IMR-90 (cell line): ENCODE data around the gene ARAP2. TPM values are rescaled to one million over a fixed set of nuclear protein-coding genes. Genes with fewer than 3 reads are reported as not detected.

ENCODE experiments used
- ATAC-seq: fragments of 200-7000 bp; cut with Tn5 transposase; 2 replicates; pipeline ENCODE4 v1.9.1; 2020; ENCODE audit warnings: low read depth, mild to moderate bottlenecking, moderate library complexity
- BruUV-seq: library from RNA; stranded (reverse); fragments of 400-500 nt; replicated peaks from 2 replicates; lab custom pipeline; 2021; lab: Mats Ljungman, UMichigan
- CTCF ChIA-PET: fragments of 300-600 bp; formaldehyde crosslinking; extraction: SDS; loops from one replicate; lab custom pipeline; 2021; ENCODE audit warnings: antibody characterized with exemption; lab: Yijun Ruan, JAX
- POLR2A ChIA-PET: fragments of 300-600 bp; sonication (Branson Sonifier 250); formaldehyde crosslinking; loops from one replicate; lab custom pipeline; 2022; ENCODE audit warnings: antibody characterized with exemption; ENCODE audit not compliant: unreplicated experiment; lab: Charles Lee
- DNase-seq: peaks from one replicate; pipeline ENCODE4 v3.0.0; 2013
- H2AFZ ChIP-seq: replicated peaks from 2 replicates; pipeline ENCODE3; 2013; ENCODE audit warnings: low read length, mild to moderate bottlenecking; ENCODE audit not compliant: poor library complexity
- H2AK5ac ChIP-seq: 2 replicates; pipeline ENCODE4 v1.6.1; 2013; ENCODE audit warnings: low read depth, low read length, inconsistent platforms
- H2AK9ac ChIP-seq: replicated peaks from 2 replicates; pipeline ENCODE3; 2013; ENCODE audit warnings: mild to moderate bottlenecking, low read depth, low read length, moderate library complexity; ENCODE audit not compliant: poor library complexity
- H2BK120ac ChIP-seq: 2 replicates; pipeline ENCODE4 v1.6.1; 2013; ENCODE audit warnings: low read depth, low read length, inconsistent platforms
- H2BK15ac ChIP-seq: 3 replicates; pipeline ENCODE4 v1.6.1; 2013; ENCODE audit warnings: low read depth, low read length, inconsistent platforms
- H2BK20ac ChIP-seq: 2 replicates; pipeline ENCODE4 v1.6.1; 2013; ENCODE audit warnings: low read depth, mild to moderate bottlenecking, inconsistent platforms, low read length, moderate library complexity
- H2BK5ac ChIP-seq: 2 replicates; pipeline ENCODE4 v1.6.1; 2013; ENCODE audit warnings: mild to moderate bottlenecking, low read depth, low read length, inconsistent platforms; ENCODE audit not compliant: poor library complexity, severe bottlenecking
- H3K14ac ChIP-seq: replicated peaks from 2 replicates; pipeline ENCODE4 v1.6.1; 2013; ENCODE audit warnings: low read depth, low read length, inconsistent platforms
- H3K18ac ChIP-seq: 2 replicates; pipeline ENCODE4 v1.6.1; 2013; ENCODE audit warnings: low read depth, low read length, control low read depth
- H3K23ac ChIP-seq: 2 replicates; pipeline ENCODE4 v1.6.1; 2013; ENCODE audit warnings: low read depth, low read length, inconsistent platforms
- H3K27ac ChIP-seq: 2 replicates; pipeline ENCODE4 v1.5.1; 2013; ENCODE audit warnings: mild to moderate bottlenecking, control low read depth, low read length; ENCODE audit not compliant: insufficient read depth
- H3K27me3 ChIP-seq: 2 replicates; pipeline ENCODE4 v1.6.1; 2013; ENCODE audit warnings: low read length; ENCODE audit not compliant: control insufficient read depth, insufficient read depth
- H3K36me3 ChIP-seq: 2 replicates; pipeline ENCODE4 v1.6.1; 2013; ENCODE audit warnings: low read length, mixed read lengths; ENCODE audit not compliant: control insufficient read depth, insufficient read depth
- H3K4ac ChIP-seq: 2 replicates; pipeline ENCODE4 v1.6.1; 2013; ENCODE audit warnings: low read depth, low read length, inconsistent platforms
- H3K4me1 ChIP-seq: 2 replicates; pipeline ENCODE4 v1.6.1; 2013; ENCODE audit warnings: low read length, mixed read lengths; ENCODE audit not compliant: control insufficient read depth, insufficient read depth
- H3K4me2 ChIP-seq: 2 replicates; pipeline ENCODE4 v1.6.1; 2013; ENCODE audit warnings: low read depth, mild to moderate bottlenecking, control low read depth, low read length, moderate library complexity
- H3K4me3 ChIP-seq: 2 replicates; pipeline ENCODE4 v1.5.1; 2013; ENCODE audit warnings: low read depth, mild to moderate bottlenecking, control low read depth, low read length, moderate library complexity; ENCODE audit not compliant: insufficient read depth
- H3K56ac ChIP-seq: 2 replicates; pipeline ENCODE4 v1.6.1; 2013; ENCODE audit warnings: low read length, inconsistent platforms; ENCODE audit not compliant: insufficient read depth; ENCODE audit errors: extremely low read depth
- H3K79me1 ChIP-seq, 2 experiments: 2 replicates each; pipeline ENCODE4 v1.6.1; 2013; ENCODE audit warnings: low read length in 2 of 2, inconsistent platforms in 1 of 2, low read depth in 1 of 2
- H3K9ac ChIP-seq: 2 replicates; pipeline ENCODE4 v1.6.1; 2013; ENCODE audit warnings: low read depth, low read length, control low read depth
- H3K9me1 ChIP-seq: 2 replicates; pipeline ENCODE4 v1.6.1; 2013; ENCODE audit warnings: low read length, inconsistent platforms; ENCODE audit not compliant: insufficient read depth
- H3K9me3 ChIP-seq: 2 replicates; pipeline ENCODE4 v1.6.1; 2013; ENCODE audit warnings: low read length; ENCODE audit not compliant: control insufficient read depth, insufficient read depth
- H4K20me1 ChIP-seq: 2 replicates; pipeline ENCODE4 v1.6.1; 2013; ENCODE audit warnings: low read length, inconsistent platforms; ENCODE audit not compliant: insufficient read depth
- H4K5ac ChIP-seq: 2 replicates; pipeline ENCODE4 v1.6.1; 2013; ENCODE audit warnings: mild to moderate bottlenecking, low read depth, low read length, control low read depth
- H4K8ac ChIP-seq, 2 experiments: 2 replicates each; pipeline ENCODE4 v1.6.1; 2013; ENCODE audit warnings: low read depth in 2 of 2, low read length in 2 of 2, control low read depth in 1 of 2, inconsistent platforms in 1 of 2
- H4K91ac ChIP-seq: 2 replicates; pipeline ENCODE4 v1.6.1; 2013; ENCODE audit warnings: low read depth, low read length, inconsistent platforms; ENCODE audit not compliant: insufficient read depth
- BHLHE40 ChIP-seq: fragments of 150-350 bp; IDR thresholded peaks from 2 replicates; pipeline ENCODE4 v1.6.1; 2016; ENCODE audit warnings: mild to moderate bottlenecking, low read depth, low read length
- CEBPB ChIP-seq: IDR thresholded peaks from 2 replicates; pipeline ENCODE4 v1.6.1; 2012; ENCODE audit warnings: low read depth, low read length, improper control_type of control experiment
- CHD1 ChIP-seq: IDR thresholded peaks from 2 replicates; pipeline ENCODE4 v1.6.1; 2012; ENCODE audit warnings: low read depth, low read length, improper control_type of control experiment
- CTCF ChIP-seq: conservative IDR thresholded peaks from 2 replicates; pipeline ENCODE4 v1.5.1; 2012; ENCODE audit warnings: mild to moderate bottlenecking, low read depth, low read length, improper control_type of control experiment
- ELK1 ChIP-seq: fragments of 150-350 bp; IDR thresholded peaks from 2 replicates; pipeline ENCODE4 v1.6.1; 2016; ENCODE audit warnings: low read depth, mild to moderate bottlenecking, low read length, moderate library complexity, borderline replicate concordance
- FOS ChIP-seq: fragments of 150-350 bp; IDR thresholded peaks from 2 replicates; pipeline ENCODE4 v1.6.1; 2016; ENCODE audit warnings: low read depth, low read length
- MAFK ChIP-seq: IDR thresholded peaks from 2 replicates; pipeline ENCODE4 v1.6.1; 2012; ENCODE audit warnings: low read depth, low read length, improper control_type of control experiment
- MAZ ChIP-seq: IDR thresholded peaks from 2 replicates; pipeline ENCODE4 v1.6.1; 2012; ENCODE audit warnings: low read depth, mild to moderate bottlenecking, low read length, improper control_type of control experiment, moderate library complexity, borderline replicate concordance
- MXI1 ChIP-seq: IDR thresholded peaks from 2 replicates; pipeline ENCODE4 v1.6.1; 2012; ENCODE audit warnings: low read depth, mild to moderate bottlenecking, low read length, moderate library complexity, borderline replicate concordance
- NFE2L2 ChIP-seq: fragments of 150-350 bp; IDR thresholded peaks from 2 replicates; pipeline ENCODE4 v1.6.1; 2016; ENCODE audit warnings: low read depth, mild to moderate bottlenecking, low read length
- POLR2A ChIP-seq: IDR thresholded peaks from 2 replicates; pipeline ENCODE4 v1.6.1; 2012; ENCODE audit warnings: mild to moderate bottlenecking, low read depth, low read length
- RAD21 ChIP-seq: IDR thresholded peaks from 2 replicates; pipeline ENCODE4 v1.6.1; 2012; ENCODE audit warnings: low read length, improper control_type of control experiment
- RCOR1 ChIP-seq: IDR thresholded peaks from 2 replicates; pipeline ENCODE4 v1.6.1; 2012; ENCODE audit warnings: mild to moderate bottlenecking, low read length, improper control_type of control experiment; ENCODE audit not compliant: insufficient replicate concordance
- RFX5 ChIP-seq: IDR thresholded peaks from 2 replicates; pipeline ENCODE4 v1.8.0; 2012; ENCODE audit warnings: low read depth, mild to moderate bottlenecking, low read length, moderate library complexity
- SMC3 ChIP-seq: fragments of 150-350 bp; IDR thresholded peaks from 2 replicates; pipeline ENCODE4 v1.6.1; 2016; ENCODE audit warnings: low read depth, mild to moderate bottlenecking, antibody characterized with exemption, low read length, moderate library complexity
- WGBS, 2 experiments: methylation state at CpG; one replicate each; pipeline versions ENCODE4 v1.1.5 to v1.1.7; 2013; ENCODE audit warnings: missing lambda C conversion rate in 2 of 2; ENCODE audit not compliant: insufficient read length in 1 of 2; ENCODE audit errors: extremely low coverage in 2 of 2; 5-methylcytosine and 5-hydroxymethylcytosine counted together
- dilution Hi-C: fragments of 300-500 bp; cut with HindIII; formaldehyde crosslinking; loops from one replicate; pipeline ENCODE4 v1.14.3; 2018; ENCODE audit warnings: low sequenced_read_pairs; ENCODE audit not compliant: unreplicated experiment
- in situ Hi-C: fragments of 300-500 bp; cut with MboI; formaldehyde crosslinking; loops from 3 replicates; pipeline ENCODE4 v1.14.3; 2019; ENCODE audit warnings: low sequenced_read_pairs, inconsistent platforms, mixed read lengths
- intact Hi-C: fragments of 100-400 bp; cut with micrococcal nuclease; formaldehyde crosslinking; loops from 2 replicates; pipeline ENCODE4 v1.10.0; 2022
- polyA plus RNA-seq, 3 experiments: library from polyadenylated mRNA; depleted of rRNA; stranded (reverse); fragments of >200 nt; gene quantifications; 2 replicates each; pipeline ENCODE4 v1.2.3, GENCODE V29; 2012; ENCODE audit warnings: low replicate concordance in 1 of 3
- total RNA-seq: library from RNA; depleted of rRNA; stranded (reverse); fragments of >200 nt; gene quantifications from 2 replicates; pipeline ENCODE4 v1.2.3, GENCODE V29; 2012

The ARAP2 gene
- total and polyA plus RNA-seq, 2 of the 4 experiments (the other 2 are of a cell fraction) = 0.32 to 1.8 TPM

GRCh38 chr4:36054694-36055422 lies 189.5 kb downstream of the ARAP2 start:
- Histone ChIP-seq H3K79me1 (no peaks in the 10 kb centered on the region), H4K20me1 (no peaks in the 10 kb centered on the region), H3K56ac (no peak overlapping the region), H2AK5ac (no peak overlapping the region), H2BK20ac (no peak overlapping the region), H3K9me1 (no peaks in the 10 kb centered on the region), H3K4me3 (no peak overlapping the region), H2BK120ac (no peak overlapping the region), H2AFZ (no peak overlapping the region), H2AK9ac (no peak overlapping the region), H3K27me3 (no peaks in the 10 kb centered on the region), H3K9me3 (no peaks in the 10 kb centered on the region), H3K18ac (no peak overlapping the region), H4K91ac (no peak overlapping the region), H3K4me1 (no peaks in the 10 kb centered on the region), H3K9ac (no peak overlapping the region), H2BK5ac (no peak overlapping the region), H3K4me2 (no peak overlapping the region), H4K8ac (no peak overlapping the region), H3K14ac (no peak overlapping the region), H3K4ac (no peak overlapping the region), H3K36me3 (no peaks in the 10 kb centered on the region), H3K23ac (no peak overlapping the region), H4K5ac (no peak overlapping the region), H2BK15ac (no peak overlapping the region), H3K27ac (no peak overlapping the region)
- intact Hi-C loops (no loop called here), in situ Hi-C loops (no loop called here), dilution Hi-C loops (no loop called here)
- POLR2A ChIA-PET = no interaction called here
- WGBS, 2 experiments = no CpG with 5 or more reads among the region's 5 CpGs
- DNase-seq (no peak), ATAC-seq (no peak)
- TF ChIP-seq CHD1 = no peak
- TF ChIP-seq CEBPB = no peak
- no peak for TF ChIP-seq RAD21
- no peak for TF ChIP-seq ELK1
- no peak for TF ChIP-seq POLR2A
- TF ChIP-seq BHLHE40 = no peak
- TF ChIP-seq RCOR1 = no peak
- no peak for TF ChIP-seq FOS
- TF ChIP-seq NFE2L2 = no peak
- no peak for TF ChIP-seq RFX5
- TF ChIP-seq MXI1 = no peak
- TF ChIP-seq SMC3 = no peak
- TF ChIP-seq MAFK = no peak
- no peak for TF ChIP-seq CTCF
- TF ChIP-seq MAZ = no peak
- no TSS peak for BruUV-seq
- CTCF ChIA-PET = no interaction called here
